G401.6 (cell line): ENCODE data around the gene PLD3.

Source experiments
- FAIRE-seq: peaks from 2 replicates; lab custom pipeline; 2012; peaks lifted over from hg19 to GRCh38; lab: Jason Lieb, UNC

The PLD3 gene

GRCh38 chr19:40348125-40348913 lies at the start of gene PLD3, which contains the start of gene C19orf47:
Gene PLD3 (plus strand): TSS chr19:40348695. CDS start chr19:40366484, 17,789 bp downstream.
Gene C19orf47 (minus strand): TSS chr19:40348397. CDS start chr19:40341857, 6,540 bp downstream.
- FAIRE-seq, result peak; percentile 95

- no peak for FAIRE-seq
Observed at GRCh38 chr19:40300668-40301067, 47.8 kb upstream of the PLD3 start.

GRCh38 chr19:40302224-40303011 lies 46.1 kb upstream of the PLD3 start:
- no peak for FAIRE-seq

GRCh38 chr19:40303765-40304164 lies 44.7 kb upstream of the PLD3 start:
- no peak for FAIRE-seq

- no peak for FAIRE-seq
Observed at GRCh38 chr19:40304306-40304705, 44.2 kb upstream of the PLD3 start.

GRCh38 chr19:40305403-40305802 lies 43.1 kb upstream of the PLD3 start:
- peak; percentile 96 for FAIRE-seq

GRCh38 chr19:40309666-40310065 lies 38.8 kb upstream of the PLD3 start:
- FAIRE-seq, result no peak

- FAIRE-seq, result no peak
Observed at GRCh38 chr19:40312533-40312932, 36.0 kb upstream of the PLD3 start.

GRCh38 chr19:40313229-40313983 lies 35.1 kb upstream of the PLD3 start:
- FAIRE-seq, result no peak

- no peak for FAIRE-seq
Observed at GRCh38 chr19:40314656-40315055, 33.8 kb upstream of the PLD3 start.

- no peak for FAIRE-seq
Observed at GRCh38 chr19:40315812-40316470, 32.6 kb upstream of the PLD3 start.

GRCh38 chr19:40317338-40317737 lies 31.2 kb upstream of the PLD3 start:
- no peak for FAIRE-seq

GRCh38 chr19:40320558-40320935 lies 27.9 kb upstream of the PLD3 start:
- no peak for FAIRE-seq

GRCh38 chr19:40321076-40321475 lies 27.4 kb upstream of the PLD3 start:
- no peak for FAIRE-seq

GRCh38 chr19:40321566-40322270 lies 26.8 kb upstream of the PLD3 start:
- no peak for FAIRE-seq

GRCh38 chr19:40322271-40322610 lies 26.3 kb upstream of the PLD3 start:
- no peak for FAIRE-seq

- no peak for FAIRE-seq
Observed at GRCh38 chr19:40322951-40323615, 25.4 kb upstream of the PLD3 start.

- FAIRE-seq, result no peak
Observed at GRCh38 chr19:40323705-40324104, 24.8 kb upstream of the PLD3 start.

- no peak for FAIRE-seq
Observed at GRCh38 chr19:40326201-40326600, 22.3 kb upstream of the PLD3 start.

- FAIRE-seq, result no peak
Observed at GRCh38 chr19:40331052-40331451, 17.4 kb upstream of the PLD3 start.

GRCh38 chr19:40332669-40333068 lies 15.8 kb upstream of the PLD3 start:
- no peak for FAIRE-seq
